Endothelial cell of umbilical vein (primary cell): Measurements from ENCODE around the gene PRRC2B. TPM values are rescaled to one million over a fixed set of nuclear protein-coding genes. Genes with fewer than 3 reads are reported as not detected.

Source experiments
- BruUV-seq: library from RNA; stranded (reverse); fragments of 400-500 nt; replicated peaks from 2 replicates; lab custom pipeline; 2021; lab: Mats Ljungman, UMichigan
- CTCF ChIA-PET: fragments of 300-600, 350-600 bp; sonication (Branson Sonifier 250); formaldehyde crosslinking; loops from one replicate; lab custom pipeline; 2021; ENCODE audit warnings: antibody characterized with exemption, inconsistent platforms; lab: Charles Lee
- POLR2A ChIA-PET: fragments of 300-600, 350-600 bp; sonication (Branson Sonifier 250); formaldehyde crosslinking; loops from one replicate; lab custom pipeline; 2021; ENCODE audit warnings: antibody characterized with exemption, inconsistent platforms; lab: Charles Lee
- DNase-seq: peaks from one replicate; pipeline ENCODE4 v3.0.0-alpha.2; 2011; ENCODE audit warnings: low read depth, low spot score
- FAIRE-seq: peaks from 2 replicates; lab custom pipeline; 2011; peaks lifted over from hg19 to GRCh38; lab: Jason Lieb, UNC
- H2AFZ ChIP-seq: 2 replicates; pipeline ENCODE4 v1.6.0; 2012; ENCODE audit warnings: low read depth, low read length, control low read depth, inconsistent platforms
- H3K27ac ChIP-seq: 2 replicates; pipeline ENCODE4 v1.5.1; 2011; ENCODE audit warnings: low read depth, mild to moderate bottlenecking, control low read depth, low read length, moderate library complexity; ENCODE audit not compliant: insufficient read depth
- H3K27me3 ChIP-seq, 2 experiments: 2 replicates each; pipeline versions ENCODE4 v1.6.0 to v1.6.1; 2011; ENCODE audit warnings: low read length in 2 of 2, mixed read lengths in 1 of 2; ENCODE audit not compliant: control insufficient read depth in 2 of 2, insufficient read depth in 2 of 2
- H3K36me3 ChIP-seq, 2 experiments: 2 replicates in 1 of 2; 3 replicates in 1 of 2; pipeline ENCODE4 v1.5.1; 2011; ENCODE audit warnings: low read length in 2 of 2, mild to moderate bottlenecking in 1 of 2, moderate library complexity in 1 of 2; ENCODE audit not compliant: control insufficient read depth in 2 of 2, insufficient read depth in 2 of 2; ENCODE audit errors: extremely low read depth in 1 of 2
- H3K4me1 ChIP-seq: 3 replicates; pipeline ENCODE4 v1.5.1; 2011; ENCODE audit warnings: mild to moderate bottlenecking, low read length; ENCODE audit not compliant: control insufficient read depth, insufficient read depth; ENCODE audit errors: extremely low read depth
- H3K4me2 ChIP-seq: 2 replicates; pipeline ENCODE4 v1.6.1; 2011; ENCODE audit warnings: low read length, control low read depth, mixed read lengths; ENCODE audit not compliant: insufficient read depth
- H3K4me3 ChIP-seq, 3 experiments: fragments of 200-600 bp in 1 of 3; sonication (generic), shearing (Covaris generic) in 1 of 3; replicated peaks in 1 of 3; 2 replicates each; pipeline ENCODE4 v1.5.1; 2011 to 2016; ENCODE audit warnings: control low read depth in 3 of 3, low read length in 3 of 3, mild to moderate bottlenecking in 2 of 3, inconsistent platforms in 1 of 3, low read depth in 1 of 3, moderate library complexity in 1 of 3; ENCODE audit not compliant: insufficient read depth in 1 of 3
- H3K79me2 ChIP-seq: 2 replicates; pipeline ENCODE4 v1.6.0; 2012; ENCODE audit warnings: low read length, inconsistent platforms; ENCODE audit not compliant: control insufficient read depth, insufficient read depth
- H3K9ac ChIP-seq: replicated peaks from 2 replicates; pipeline ENCODE3; 2011; ENCODE audit warnings: low read length, control low read depth; ENCODE audit not compliant: insufficient read depth; ENCODE audit errors: extremely low read depth
- H3K9me1 ChIP-seq: replicated peaks from 3 replicates; pipeline ENCODE4 v1.6.0; 2011; ENCODE audit warnings: mild to moderate bottlenecking, low read length; ENCODE audit not compliant: control insufficient read depth, insufficient read depth; ENCODE audit errors: extremely low read depth
- H3K9me3 ChIP-seq: replicated peaks from 2 replicates; pipeline ENCODE4 v1.5.1; 2012; ENCODE audit warnings: low read length, inconsistent platforms; ENCODE audit not compliant: control insufficient read depth, insufficient read depth
- H4K20me1 ChIP-seq: replicated peaks from 2 replicates; pipeline ENCODE3; 2011; ENCODE audit warnings: mild to moderate bottlenecking, low read length; ENCODE audit not compliant: control insufficient read depth, insufficient read depth; ENCODE audit errors: extremely low read depth
- CTCF ChIP-seq, 2 donors: IDR thresholded peaks; 1 replicate in 1 of 2; 2 replicates in 1 of 2; pipeline ENCODE4 v1.5.1; 2011; ENCODE audit warnings: low read length in 2 of 2, mild to moderate bottlenecking in 2 of 2, moderate library complexity in 2 of 2, control low read depth in 1 of 2, inconsistent platforms in 1 of 2, low read depth in 1 of 2; ENCODE audit not compliant: insufficient read depth in 1 of 2; ENCODE audit errors: extremely low read depth in 1 of 2
- EZH2 ChIP-seq: IDR thresholded peaks from 2 replicates; pipeline ENCODE4 v1.6.1; 2012; ENCODE audit warnings: borderline replicate concordance, low read depth, mild to moderate bottlenecking, moderate library complexity, low read length, inconsistent platforms; ENCODE audit not compliant: severe bottlenecking
- FOS ChIP-seq: IDR thresholded peaks from 2 replicates; pipeline ENCODE4 v1.6.1; 2011; ENCODE audit warnings: mild to moderate bottlenecking, low read length, moderate library complexity, borderline replicate concordance; ENCODE audit not compliant: insufficient read depth
- GATA2 ChIP-seq: IDR thresholded peaks from 2 replicates; pipeline ENCODE4 v1.7.0; 2011; ENCODE audit warnings: low read depth, mild to moderate bottlenecking, moderate library complexity, mixed read lengths, low read length; ENCODE audit not compliant: insufficient read length, insufficient read depth
- JUN ChIP-seq: IDR thresholded peaks from 2 replicates; pipeline ENCODE4 v1.6.1; 2011; ENCODE audit warnings: borderline replicate concordance, low read depth; ENCODE audit not compliant: insufficient read length, insufficient read depth
- MAX ChIP-seq: IDR thresholded peaks from 2 replicates; pipeline ENCODE4 v1.6.1; 2011; ENCODE audit not compliant: insufficient read depth, insufficient read length
- MYC ChIP-seq: IDR thresholded peaks from one replicate; pipeline ENCODE4 v1.6.1; 2011; ENCODE audit warnings: mild to moderate bottlenecking, low read depth, low read length
- POLR2A ChIP-seq: IDR thresholded peaks from 2 replicates; pipeline ENCODE4 v1.6.1; 2012; ENCODE audit warnings: low read depth, mild to moderate bottlenecking, control low read depth, low read length
- POLR2AphosphoS5 ChIP-seq: IDR thresholded peaks from 2 replicates; pipeline ENCODE4 v1.6.1; 2012; ENCODE audit warnings: low read depth, mild to moderate bottlenecking, control low read depth, low read length, moderate library complexity; ENCODE audit not compliant: insufficient read depth
- dilution Hi-C: fragments of 300-500 bp; cut with MboI; formaldehyde crosslinking; loops from one replicate; pipeline ENCODE4 v1.15.0; 2019; ENCODE audit warnings: low sequenced_read_pairs; ENCODE audit not compliant: extremely low pct_ligation_motif_present
- intact Hi-C: fragments of 100-400 bp; cut with micrococcal nuclease; formaldehyde crosslinking; loops from one replicate; pipeline ENCODE4 v1.10.0; 2022
- polyA plus RNA-seq, 4 experiments: library from polyadenylated mRNA; depleted of rRNA in 3 of 4; stranded (reverse) in 3 of 4; unstranded in 1 of 4; fragments of >200 nt; gene quantifications; 2 replicates each; pipeline versions ENCODE4 v1.2.1 to v1.2.3, GENCODE V29; 2011 to 2012; ENCODE audit warnings: missing spikeins in 1 of 4
- total RNA-seq: library from RNA; stranded (reverse); gene quantifications from 2 replicates; pipeline ENCODE4 v1.2.3, GENCODE V29; 2021

PRRC2B gene
- total and polyA plus RNA-seq, 2 donors (not counting 3 experiments of a cell fraction or from before 2014, with no cell fraction given) = 35.6 to 256 TPM

GRCh38 chr9:131358556-131358955 is 35.3 kb upstream of the PRRC2B start:
- intact Hi-C loops = no loop called here
- ChIA-PET CTCF (interaction anchor here (1.2 to 4.1 kb wide), 2 partner anchors 9 to 22 kb away, joined by 3 to 20 read pairs; no protein-coding TSS in a partner anchor), POLR2A (no interaction called here)
- Histone ChIP-seq H3K9ac (no peak overlapping the region), H3K79me2 (no peaks in the 10 kb centered on the region), H3K9me1 (no peaks in the 10 kb centered on the region), H3K27ac (no peak overlapping the region), H4K20me1 (no peaks in the 10 kb centered on the region), H3K4me2 (no peak overlapping the region), H3K9me3 (no peaks in the 10 kb centered on the region), H2AFZ (no peak overlapping the region), H3K4me1 (no peaks in the 10 kb centered on the region), H3K4me3 (no peak overlapping the region), H3K36me3 (no peaks in the 10 kb centered on the region), H3K27me3 (peaks cover 0 to 2% of the 10 kb centered on the region in 2 experiments)
- TF ChIP-seq MAX (no peak), FOS (no peak), POLR2A (no peak), POLR2AphosphoS5 (no peak), MYC (no peak), CTCF (IDR thresholded peaks at IDR 0.05; ENCODE audit: extremely low read depth in 1 of 2, insufficient read depth in 1 of 2, low read depth in 1 of 2, low read length in 2 of 2) (no peak), EZH2 (no peak), JUN (no peak), GATA2 (no peak)
- no peak for DNase-seq
- no TSS peak for BruUV-seq
- FAIRE-seq = no peak
- dilution Hi-C loops = no loop called here
